GM21737 (cell line): ENCODE data around the gene BIRC3.

Experiments used
- ATAC-seq: cut with Tn5 transposase; IDR thresholded peaks from one replicate; pipeline ENCODE4 v1.9.1; 2021; ENCODE audit warnings: mild to moderate bottlenecking, moderate library complexity; ENCODE audit not compliant: unreplicated experiment

BIRC3 gene

DNA sequence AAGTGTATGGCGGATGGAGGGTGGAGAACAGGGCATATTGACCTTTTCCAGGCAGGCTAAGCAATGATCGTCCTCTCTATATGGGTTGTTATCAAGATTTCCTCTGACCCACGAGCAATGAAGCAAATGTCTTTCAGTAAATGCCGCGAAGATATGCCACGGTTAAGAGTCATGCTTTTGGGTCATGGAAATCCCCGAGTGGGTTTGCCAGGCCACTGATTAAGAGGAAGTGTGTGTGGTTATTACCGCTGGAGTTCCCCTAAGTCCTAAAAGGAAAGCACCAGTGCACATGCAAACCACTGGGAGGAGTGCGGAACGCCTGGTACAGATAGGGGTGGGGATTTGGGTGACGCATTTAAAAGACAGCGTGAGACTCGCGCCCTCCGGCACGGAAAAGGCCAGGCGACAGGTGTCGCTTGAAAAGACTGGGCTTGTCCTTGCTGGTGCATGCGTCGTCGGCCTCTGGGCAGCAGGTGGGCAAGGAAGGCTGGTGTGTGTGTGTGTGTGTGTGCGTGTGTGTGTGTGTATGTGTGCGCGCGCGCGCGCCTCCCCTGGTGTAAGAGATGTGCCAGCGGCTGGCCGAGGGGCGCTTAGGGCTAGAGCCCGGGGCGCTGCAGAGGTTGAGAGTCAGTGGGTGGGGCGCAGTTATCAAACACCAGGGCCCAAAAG lies at the start of gene BIRC3:
Gene BIRC3, plus strand, starts transcription at position 386 of the 669 bp plus-strand sequence. CDS start 7,026 bp downstream, outside the sequence.
- peak; percentile 86 for ATAC-seq

- no peak for ATAC-seq
Measured at GRCh38 chr11:102267609-102268008, 49.7 kb upstream of the BIRC3 start.

- ATAC-seq = peak; percentile 98
Measured at GRCh38 chr11:102268083-102268984, 49.0 kb upstream of the BIRC3 start.

- no peak for ATAC-seq
Measured at GRCh38 chr11:102268985-102269470, 48.3 kb upstream of the BIRC3 start.

GRCh38 chr11:102269927-102270326 lies 47.4 kb upstream of the BIRC3 start:
- no peak for ATAC-seq

GRCh38 chr11:102272047-102272824 lies 45.0 kb upstream of the BIRC3 start:
- ATAC-seq = no peak

DNA sequence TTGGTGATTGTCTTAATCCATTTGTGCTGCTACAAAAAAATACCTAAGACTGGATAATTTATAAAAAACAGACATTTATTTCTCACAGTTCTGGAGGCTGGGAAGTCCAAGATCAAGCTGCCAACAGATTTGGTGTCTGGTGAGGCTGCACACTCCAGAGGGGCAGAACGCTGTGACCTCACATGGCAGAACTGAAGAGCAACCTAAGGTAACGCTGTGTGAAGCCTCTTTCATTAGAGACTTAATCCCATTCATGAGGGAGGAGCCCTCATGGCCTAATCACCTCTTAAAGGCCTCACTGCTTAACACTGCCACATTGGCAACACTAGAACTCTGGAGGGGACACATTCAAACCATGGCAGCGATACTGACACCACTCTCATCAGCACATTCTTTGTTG lies 42.7 kb upstream of the BIRC3 start:
- ATAC-seq = no peak

- ATAC-seq = no peak
Measured at GRCh38 chr11:102276362-102276761, 40.9 kb upstream of the BIRC3 start.

DNA sequence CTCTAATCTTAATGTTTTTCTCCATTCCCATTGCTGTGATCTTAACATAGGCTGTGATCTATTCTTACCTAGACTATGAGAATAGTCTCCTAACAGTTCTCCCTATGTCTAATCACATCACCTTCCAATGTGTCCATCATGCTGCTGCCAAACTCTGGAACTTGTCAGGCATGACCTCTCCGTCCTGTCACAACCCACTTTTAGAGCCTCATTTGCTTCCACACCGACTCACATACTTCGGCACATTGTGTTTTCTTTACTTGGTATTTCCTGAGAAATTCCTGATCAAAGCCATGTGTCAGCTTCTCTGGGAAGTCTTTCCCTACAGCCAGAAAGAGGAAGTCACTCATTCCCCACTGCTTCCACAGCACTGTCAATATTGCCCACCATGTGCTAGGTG lies 40.5 kb upstream of the BIRC3 start:
- ATAC-seq = no peak

DNA sequence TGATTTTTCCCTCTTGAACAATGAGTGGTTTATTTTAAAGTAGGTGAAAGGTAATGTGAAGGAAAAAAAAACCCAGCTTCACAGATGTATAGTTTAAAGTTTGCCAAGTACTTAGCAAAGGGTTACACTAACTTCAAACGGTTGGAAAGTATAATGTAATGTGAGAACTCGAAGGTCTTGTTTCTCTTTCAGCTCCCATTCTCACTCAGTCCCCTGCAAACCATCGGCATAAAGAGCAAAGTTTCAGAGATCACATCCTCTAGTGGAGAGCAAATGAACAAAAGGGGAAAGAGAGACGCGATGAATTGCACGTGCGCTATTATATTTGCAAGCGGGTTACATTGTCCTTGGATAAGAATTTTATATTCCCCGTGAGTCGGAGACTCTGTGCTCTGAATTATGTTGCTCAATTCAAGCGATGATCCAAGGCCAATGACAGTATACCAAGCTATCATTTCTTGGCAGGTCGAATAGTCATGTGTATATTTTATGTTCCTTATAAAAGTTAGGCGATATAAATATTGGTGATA lies 37.6 kb upstream of the BIRC3 start:
- ATAC-seq = peak; percentile 91

GRCh38 chr11:102280245-102280833 lies 36.9 kb upstream of the BIRC3 start:
- ATAC-seq = no peak

- no peak for ATAC-seq
Measured at GRCh38 chr11:102283116-102283485, 34.2 kb upstream of the BIRC3 start.

DNA sequence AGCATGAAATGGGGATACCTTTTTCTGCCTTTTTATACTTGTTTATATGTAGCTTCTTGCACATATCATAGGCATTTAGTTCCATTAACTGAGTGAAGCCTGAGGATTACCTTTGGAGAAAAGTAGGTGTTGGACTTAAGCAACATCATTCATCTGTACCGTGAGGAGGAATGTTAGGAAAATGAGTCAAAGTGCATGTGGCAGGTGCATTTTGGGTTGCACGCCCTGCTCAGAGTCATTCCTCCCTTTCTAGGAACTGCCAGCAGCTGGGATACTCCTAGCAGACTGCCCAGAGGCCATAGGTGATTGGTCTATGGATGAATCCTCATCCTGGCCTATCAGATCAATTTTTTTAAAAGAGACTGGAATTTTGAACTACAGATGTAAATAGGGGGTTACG lies 33.3 kb upstream of the BIRC3 start:
- no peak for ATAC-seq

GRCh38 chr11:102286292-102286691 lies 31.0 kb upstream of the BIRC3 start:
- no peak for ATAC-seq

GRCh38 chr11:102287964-102288724 lies 29.1 kb upstream of the BIRC3 start:
- ATAC-seq = peak; percentile 87

DNA sequence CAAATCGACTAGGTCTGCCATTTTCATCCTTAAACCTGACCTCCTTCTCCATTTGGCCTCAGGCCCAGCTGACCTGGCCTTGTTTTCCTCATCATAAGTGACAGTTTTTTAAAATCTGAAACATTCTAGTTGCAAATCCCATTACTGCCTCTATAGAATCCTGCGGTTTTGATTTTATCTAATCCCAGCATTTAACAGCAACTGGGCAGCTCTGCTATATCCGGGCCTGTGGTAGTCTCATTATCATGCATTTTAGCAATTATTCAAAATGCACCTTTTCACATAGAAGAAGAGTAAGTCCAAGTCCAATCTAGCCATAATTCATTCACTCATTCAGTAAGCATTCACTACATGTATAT lies 28.6 kb upstream of the BIRC3 start:
- ATAC-seq = no peak

DNA sequence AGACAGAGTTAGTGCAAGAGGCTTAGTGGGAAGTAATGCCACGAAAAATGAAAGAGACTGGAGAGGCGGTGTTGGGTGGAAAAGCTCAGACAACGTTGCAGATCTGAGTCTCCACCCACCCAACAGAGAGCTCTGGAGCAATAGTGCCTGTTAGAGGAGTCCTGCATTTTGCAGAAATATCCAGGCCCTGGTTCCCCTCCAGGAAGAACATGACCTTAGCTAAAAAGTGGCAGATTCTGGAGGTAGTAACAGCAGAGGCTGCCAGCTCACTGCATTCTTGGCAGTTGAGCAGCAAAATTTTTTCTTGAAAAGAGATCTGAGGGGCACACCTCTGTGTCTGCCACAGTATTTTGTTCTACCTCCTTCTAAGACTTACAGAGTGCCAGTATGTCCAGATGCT lies 27.7 kb upstream of the BIRC3 start:
- no peak for ATAC-seq

GRCh38 chr11:102291831-102292230 lies 25.5 kb upstream of the BIRC3 start:
- no peak for ATAC-seq

GRCh38 chr11:102292933-102293332 lies 24.4 kb upstream of the BIRC3 start:
- ATAC-seq = no peak
